BJ (cell line): ENCODE data around the gene TMEM63C. TPM values are rescaled to one million over a fixed set of nuclear protein-coding genes. Genes with fewer than 3 reads are reported as not detected.

ENCODE experiments used
- CTCF ChIA-PET: fragments of 350-600 bp; formaldehyde crosslinking; extraction: SDS; loops from one replicate; lab custom pipeline; 2021; ENCODE audit warnings: antibody characterized with exemption, inconsistent platforms; lab: Yijun Ruan, JAX
- POLR2A ChIA-PET: fragments of 300-600 bp; sonication (Branson Sonifier 250); formaldehyde crosslinking; extraction: SDS; loops from one replicate; lab custom pipeline; 2021; ENCODE audit warnings: antibody characterized with exemption; lab: Charles Lee
- DNase-seq: peaks from one replicate; pipeline ENCODE4 v3.0.0-alpha.2; 2011; ENCODE audit warnings: low read depth
- H3K27me3 ChIP-seq: 2 replicates; pipeline ENCODE4 v1.6.0; 2011; ENCODE audit warnings: low read length; ENCODE audit not compliant: control insufficient read depth, insufficient read depth
- H3K36me3 ChIP-seq: 2 replicates; pipeline ENCODE4 v1.5.1; 2011; ENCODE audit warnings: low read length; ENCODE audit not compliant: control insufficient read depth, insufficient read depth
- H3K4me3 ChIP-seq: 2 replicates; pipeline ENCODE4 v1.5.1; 2011; ENCODE audit warnings: low read depth, mild to moderate bottlenecking, control low read depth, low read length
- CTCF ChIP-seq: IDR thresholded peaks from 2 replicates; pipeline ENCODE4 v1.5.1; 2011; ENCODE audit warnings: low read depth, mild to moderate bottlenecking, control low read depth, inconsistent platforms, low read length, moderate library complexity; ENCODE audit not compliant: insufficient read depth
- polyA plus RNA-seq: library from polyadenylated mRNA; depleted of rRNA; stranded (reverse); fragments of >200 nt; gene quantifications from 2 replicates; pipeline ENCODE4 v1.2.3, GENCODE V29; 2011

Gene TMEM63C
- polyA plus RNA-seq, 1 experiment = not detected

- ChIA-PET POLR2A (no interaction called here), CTCF (no interaction called here)
- no peaks in the 10 kb centered on the region for H3K36me3 ChIP-seq
- TF ChIP-seq CTCF = no peak
- H3K27me3 ChIP-seq = no peaks in the 10 kb centered on the region; the same call in 1 of the 2 replicates
- no peak overlapping the region for H3K4me3 ChIP-seq
- DNase-seq = no peak
Observed at GRCh38 chr14:77238356-77238755, 56.8 kb downstream of the TMEM63C start.

- no peaks in the 10 kb centered on the region for H3K36me3 ChIP-seq
- POLR2A ChIA-PET = no interaction called here
- DNase-seq = no peak
- no peak for TF ChIP-seq CTCF
- CTCF ChIA-PET = no interaction called here
- H3K27me3 ChIP-seq = no peaks in the 10 kb centered on the region; the same call in 1 of the 2 replicates
- H3K4me3 ChIP-seq = no peak overlapping the region
Observed at GRCh38 chr14:77238996-77239395, 57.4 kb downstream of the TMEM63C start.

GRCh38 chr14:77239412-77239811, 57.8 kb downstream of the TMEM63C start:
- H3K4me3 ChIP-seq = no peak overlapping the region
- CTCF ChIA-PET = no interaction called here
- TF ChIP-seq CTCF = no peak
- no peaks in the 10 kb centered on the region; the same call in 1 of the 2 replicates for H3K27me3 ChIP-seq
- no peak for DNase-seq
- POLR2A ChIA-PET = no interaction called here
- no peaks in the 10 kb centered on the region for H3K36me3 ChIP-seq

GRCh38 chr14:77240336-77240915, 58.8 kb downstream of the TMEM63C start:
- H3K27me3 ChIP-seq = no peaks in the 10 kb centered on the region; the same call in 1 of the 2 replicates
- ChIA-PET CTCF (no interaction called here), POLR2A (no interaction called here)
- H3K4me3 ChIP-seq = no peak overlapping the region
- no peaks in the 10 kb centered on the region for H3K36me3 ChIP-seq
- DNase-seq = no peak
- no peak for TF ChIP-seq CTCF

GRCh38 chr14:77241955-77242354, 60.4 kb downstream of the TMEM63C start:
- CTCF ChIA-PET = no interaction called here
- H3K27me3 ChIP-seq = no peaks in the 10 kb centered on the region; the same call in 1 of the 2 replicates
- no peak overlapping the region for H3K4me3 ChIP-seq
- POLR2A ChIA-PET = no interaction called here
- DNase-seq = no peak
- H3K36me3 ChIP-seq = no peaks in the 10 kb centered on the region
- TF ChIP-seq CTCF = no peak
